Stimulated activated naive CD4-positive, alpha-beta T cell treated with Interleukin-2 at 50 U/mL for 16 hours (primary cell): Measurements from ENCODE around the gene RAD51B.

Experiments
- DNase-seq: peaks from one replicate; lab custom pipeline; 2025; lab: John Stamatoyannopoulos, UW

Gene RAD51B

DNA sequence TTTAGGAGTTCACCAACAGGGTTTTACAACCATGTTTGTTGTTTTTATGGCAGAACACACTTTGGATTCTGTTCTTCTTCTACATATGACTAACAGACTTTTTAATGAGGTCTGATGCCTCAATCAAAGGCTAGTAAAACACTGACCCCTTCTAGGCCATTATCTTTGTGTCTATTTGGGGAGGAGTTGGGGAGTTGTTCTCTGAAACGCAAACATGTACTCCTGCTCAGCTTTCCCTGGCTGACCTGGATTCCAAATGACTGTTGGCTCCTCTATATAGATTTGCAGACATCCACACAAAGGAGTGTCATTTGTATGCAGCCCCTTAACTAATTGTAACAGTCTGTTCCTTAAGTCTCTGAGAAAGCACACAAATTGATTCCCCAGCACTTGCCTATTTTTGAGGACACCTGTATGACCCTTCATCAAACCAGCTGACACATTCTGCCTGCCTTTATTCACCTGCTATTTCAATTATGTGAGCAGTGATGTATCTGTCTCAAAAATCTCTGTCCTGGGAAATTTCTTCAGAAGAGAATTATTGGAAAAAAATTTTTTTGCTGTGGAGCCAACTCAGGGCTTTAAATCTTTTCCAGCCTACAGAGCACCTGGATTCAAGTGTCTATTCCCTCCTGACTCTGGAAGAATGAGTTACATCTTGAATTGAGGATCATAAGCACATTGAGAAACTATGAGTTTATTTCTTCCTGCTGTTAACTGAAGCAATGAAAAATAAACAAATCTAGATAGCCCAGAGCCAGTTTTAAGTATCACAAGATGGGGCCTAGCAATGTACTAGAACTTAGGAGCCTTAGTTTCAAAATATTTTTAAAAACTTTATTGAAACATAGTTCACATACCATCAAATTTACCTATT lies 417.2 kb downstream of the RAD51B start:
- no peak for DNase-seq

- DNase-seq, result no peak
Measured at GRCh38 chr14:68238551-68238950, 419.0 kb downstream of the RAD51B start.

GRCh38 chr14:68238976-68239375 lies 419.4 kb downstream of the RAD51B start:
- DNase-seq, result no peak

- no peak for DNase-seq
Measured at GRCh38 chr14:68239988-68240771, 420.6 kb downstream of the RAD51B start.

DNA sequence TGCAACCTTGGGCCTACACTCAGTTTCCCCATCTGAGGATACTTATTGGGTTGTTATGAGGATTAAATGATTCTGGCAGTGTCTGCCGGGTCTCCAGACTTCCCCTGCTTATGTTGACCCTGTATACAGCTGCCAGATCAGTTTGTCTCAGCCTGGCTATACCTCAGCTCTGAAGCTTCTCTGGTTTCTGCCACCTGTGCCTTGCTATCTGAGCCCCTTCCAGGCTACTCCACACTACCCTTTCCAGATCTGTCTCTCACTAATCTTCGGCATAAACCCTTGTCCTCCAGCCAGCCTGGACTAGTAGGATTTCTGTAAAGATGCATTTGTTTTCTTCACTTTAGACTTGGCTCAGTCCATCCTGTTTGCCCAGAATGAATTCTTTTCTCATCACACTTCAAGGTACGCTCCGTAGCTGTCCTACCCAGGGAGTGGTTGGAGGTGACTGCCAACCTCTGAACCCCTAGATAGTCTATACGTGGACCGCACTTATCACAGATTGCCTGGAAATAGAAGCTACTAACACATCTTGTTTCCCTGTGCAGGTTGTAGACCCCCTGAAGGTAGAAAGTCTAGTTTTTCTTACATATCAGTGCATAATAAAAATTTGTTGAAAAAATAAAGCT lies 422.4 kb downstream of the RAD51B start:
- no peak for DNase-seq

DNA sequence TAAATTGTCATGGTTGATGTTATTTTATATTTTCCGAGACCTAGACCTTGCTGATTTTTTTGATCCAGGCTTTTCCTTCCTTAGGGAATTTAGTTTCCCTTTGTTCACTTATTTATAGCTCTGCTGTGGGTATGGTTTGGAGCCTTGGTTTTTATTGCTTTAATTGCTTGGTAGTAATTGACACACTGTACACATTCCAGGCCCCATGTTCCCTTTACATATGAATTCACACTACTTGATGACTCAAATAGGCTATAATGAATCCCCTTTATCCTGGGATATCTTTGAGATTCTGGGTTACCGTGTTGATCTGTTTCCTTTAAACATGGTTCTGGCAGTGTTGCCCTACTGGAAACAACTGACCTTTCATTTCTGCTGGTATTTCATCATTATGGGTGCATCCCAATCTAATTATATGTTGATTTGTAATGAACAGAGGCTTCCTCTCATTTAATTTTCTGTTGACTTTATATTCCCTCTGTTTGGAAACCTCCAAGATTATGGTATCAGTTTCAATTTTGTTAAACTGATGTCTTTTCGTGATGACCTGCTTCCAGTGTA lies 424.0 kb downstream of the RAD51B start:
- no peak for DNase-seq

GRCh38 chr14:68244262-68244980 lies 424.8 kb downstream of the RAD51B start:
- DNase-seq, result no peak

GRCh38 chr14:68245146-68246073 lies 425.8 kb downstream of the RAD51B start:
- no peak for DNase-seq

DNA sequence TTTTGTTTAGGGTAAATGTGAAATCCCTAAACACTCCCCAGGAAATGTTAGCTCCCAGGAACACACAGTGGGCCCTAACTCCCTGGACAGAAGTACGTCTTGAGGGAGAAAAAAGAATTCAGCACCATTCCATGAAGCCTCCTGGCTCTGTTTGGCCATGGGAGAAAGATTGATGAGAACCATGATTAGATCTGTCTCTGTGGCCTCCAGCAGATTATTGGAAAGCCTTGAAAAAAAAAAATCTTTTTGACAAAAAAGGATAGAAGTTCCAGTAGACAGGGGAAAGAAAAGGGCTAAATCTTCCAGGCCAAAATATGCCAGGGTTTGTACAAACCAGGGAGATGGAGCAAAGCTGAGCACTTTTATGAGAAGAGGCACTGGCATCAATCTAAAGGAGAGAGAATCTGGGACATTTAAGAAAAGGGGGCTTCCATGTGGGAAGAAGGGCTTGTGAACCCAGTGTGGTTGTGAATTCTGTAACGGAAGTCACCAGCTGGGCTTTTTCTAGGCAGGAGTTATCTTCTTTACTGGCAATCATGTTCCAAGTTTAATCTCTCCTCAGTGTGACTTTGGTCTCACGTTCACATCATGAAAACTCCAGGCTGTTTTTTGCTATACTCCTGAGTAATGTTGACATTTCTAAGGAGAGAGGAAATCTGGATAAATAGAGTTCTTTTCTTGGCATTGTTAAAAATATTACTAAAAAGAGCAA lies 426.7 kb downstream of the RAD51B start:
- no peak for DNase-seq

GRCh38 chr14:68246786-68247105 lies 427.2 kb downstream of the RAD51B start:
- DNase-seq, result no peak

DNA sequence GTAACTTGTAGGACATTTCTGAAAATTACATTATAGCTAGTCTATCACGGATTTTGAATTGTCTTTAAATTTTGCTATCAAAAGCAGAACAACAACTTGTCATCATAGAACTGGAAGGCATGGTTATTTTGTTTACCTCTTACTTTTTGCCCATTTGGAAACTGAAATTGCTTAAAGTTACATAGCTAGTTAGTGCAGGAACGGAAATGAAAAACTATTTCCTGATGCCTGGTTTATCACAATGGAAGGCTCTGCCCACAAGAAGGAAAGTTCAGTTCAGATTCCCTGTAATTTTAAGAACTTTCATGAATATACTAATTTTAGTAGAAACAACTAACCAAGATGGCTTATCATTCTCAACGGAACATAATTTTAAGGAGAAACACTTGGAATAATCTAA lies 427.7 kb downstream of the RAD51B start:
- DNase-seq, result no peak

DNA sequence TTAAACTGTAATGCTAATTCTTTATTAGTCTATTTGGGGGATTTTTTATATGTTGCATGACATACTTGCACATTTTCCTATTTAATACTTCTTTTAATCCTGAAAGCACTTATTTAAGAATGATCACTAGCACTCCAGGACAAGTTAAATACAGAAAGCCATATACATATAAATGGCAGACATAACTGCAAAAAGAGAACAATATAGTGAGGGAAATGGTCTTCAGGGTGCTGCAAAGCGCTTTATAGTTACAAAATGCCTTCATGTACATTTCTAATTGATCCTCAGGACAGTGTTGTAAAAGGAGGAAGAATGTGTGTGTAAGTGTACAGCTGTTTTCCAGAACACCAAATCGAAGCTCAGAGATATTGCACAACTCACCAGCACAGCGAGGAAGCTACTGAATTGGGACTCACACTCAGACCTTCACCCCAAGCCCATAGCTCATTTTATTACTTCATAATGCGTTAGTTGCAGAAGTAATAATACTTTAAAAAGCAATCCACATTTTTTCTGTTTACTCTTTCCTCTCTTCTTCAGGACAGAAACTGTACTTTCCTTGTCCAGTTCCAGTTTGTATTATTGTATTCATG lies 428.2 kb downstream of the RAD51B start:
- no peak for DNase-seq

- no peak for DNase-seq
Measured at GRCh38 chr14:68248481-68249255, 429.1 kb downstream of the RAD51B start.

DNA sequence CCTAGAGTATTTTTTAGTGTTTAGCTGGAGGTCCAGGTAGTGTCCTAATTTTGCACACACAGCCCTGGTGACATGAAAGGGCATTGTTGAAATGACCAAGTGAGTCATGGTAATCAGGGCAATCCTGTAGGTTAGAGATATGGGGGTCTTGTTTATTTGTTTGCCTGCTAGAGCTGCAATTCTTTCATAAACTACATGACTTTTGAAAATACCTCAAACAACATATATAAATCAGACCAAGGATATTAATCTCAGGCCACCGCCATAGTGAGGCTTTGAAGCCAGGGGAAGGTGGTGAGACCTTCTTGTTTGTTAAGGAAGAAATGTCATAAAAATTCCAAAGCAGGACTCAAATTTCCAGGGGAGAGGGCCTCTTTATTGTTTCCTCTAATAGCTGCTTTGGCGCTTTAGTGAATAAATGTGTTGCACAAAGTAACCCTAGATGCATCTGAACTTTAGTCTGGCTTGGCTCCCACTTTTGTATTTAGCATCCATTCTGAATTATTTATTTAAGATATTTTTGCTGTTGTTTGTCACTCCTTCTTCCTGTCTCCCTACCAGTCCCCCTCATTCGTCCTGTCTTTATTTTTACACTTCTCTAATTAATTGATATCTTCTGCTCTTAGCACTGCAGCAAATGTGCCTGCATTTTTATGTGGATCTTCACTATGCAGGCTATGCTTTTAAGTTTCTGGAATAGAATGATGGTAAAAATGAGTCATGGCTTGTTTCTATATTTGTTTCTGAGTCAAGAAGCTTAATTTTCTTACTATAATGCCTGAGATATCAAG lies 430.3 kb downstream of the RAD51B start:
- DNase-seq, result no peak

DNA sequence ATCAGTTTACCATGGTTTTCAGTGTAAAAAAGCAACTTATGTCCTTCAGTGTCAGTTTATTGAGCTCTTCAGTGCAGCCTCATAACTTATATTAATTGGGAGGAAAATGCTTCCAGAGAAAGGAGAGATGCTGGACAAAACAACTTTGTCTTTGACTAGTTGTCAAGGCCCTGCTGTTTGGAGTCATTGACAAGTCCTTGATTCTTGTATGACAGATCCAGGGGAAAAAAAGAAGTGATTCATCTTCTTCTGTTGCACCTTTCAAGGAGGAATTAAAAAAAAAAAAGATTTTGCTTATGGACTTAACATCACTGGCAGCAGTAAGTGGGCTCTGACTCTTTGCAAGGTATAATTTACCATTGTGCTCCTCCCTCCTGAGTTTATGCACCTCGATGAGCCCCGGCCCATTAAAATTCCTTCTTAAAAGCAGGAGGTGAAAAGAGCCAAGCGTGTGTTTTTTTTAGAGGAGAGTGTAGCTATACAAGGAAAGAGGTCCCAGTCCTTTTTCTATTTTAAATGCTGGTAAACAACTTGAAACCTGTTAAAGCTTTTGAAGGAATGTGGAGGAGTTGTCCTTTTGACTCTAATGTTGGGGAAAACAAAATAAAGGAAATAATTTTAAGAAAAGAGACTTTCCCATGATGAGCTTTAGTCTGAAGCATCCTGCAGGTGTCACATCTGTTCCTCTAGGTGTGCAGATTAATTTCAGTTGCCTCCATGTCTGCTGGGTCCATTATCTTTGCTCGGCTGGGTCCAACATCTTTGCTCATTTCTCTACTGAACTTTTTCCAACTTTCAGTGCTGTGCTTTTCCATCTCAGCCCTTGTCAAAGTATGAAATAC lies 431.6 kb downstream of the RAD51B start:
- DNase-seq, result no peak

DNA sequence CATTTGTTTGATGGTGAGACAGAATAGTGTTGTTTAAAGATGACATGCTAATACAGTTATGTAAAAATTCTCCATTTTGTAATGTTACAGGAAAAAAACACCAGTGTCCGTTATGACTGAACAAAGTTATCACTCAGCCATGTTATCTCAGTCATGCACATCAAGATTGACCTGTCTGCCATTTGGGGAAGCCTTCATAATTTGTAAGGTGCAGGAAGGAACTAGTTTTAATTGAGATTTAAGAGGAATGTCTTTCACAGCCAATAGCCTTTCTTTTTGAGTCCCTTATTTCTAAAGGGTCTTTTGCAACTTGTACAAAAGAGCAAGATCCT lies 432.2 kb downstream of the RAD51B start:
- no peak for DNase-seq

GRCh38 chr14:68253160-68253780 lies 433.7 kb downstream of the RAD51B start:
- no peak for DNase-seq
